OCI-LY7 (cell line): ENCODE results near the gene ZNF668. TPM values are rescaled to one million over a fixed set of nuclear protein-coding genes. Genes with fewer than 3 reads are reported as not detected.

ENCODE experiments used
- BruUV-seq: library from RNA; stranded (reverse); fragments of 400-500 nt; replicated peaks from 2 replicates; lab custom pipeline; 2021; lab: Mats Ljungman, UMichigan
- CTCF ChIA-PET: fragments of 300-600 bp; sonication (Branson Sonifier 250); formaldehyde crosslinking; loops from one replicate; lab custom pipeline; 2022; ENCODE audit warnings: antibody characterized with exemption; ENCODE audit not compliant: unreplicated experiment; lab: Charles Lee
- POLR2A ChIA-PET: fragments of 300-600 bp; sonication (Branson Sonifier 250); formaldehyde crosslinking; loops from one replicate; lab custom pipeline; 2022; ENCODE audit warnings: antibody characterized with exemption; lab: Charles Lee
- DNase-seq: peaks from one replicate; pipeline ENCODE4 v3.0.0-alpha.2; 2015; ENCODE audit warnings: low spot score
- H2AFZ ChIP-seq: fragments of 200-600 bp; sonication (generic), shearing (Covaris generic); 2 replicates; pipeline ENCODE4 v1.6.1; 2014; ENCODE audit warnings: mild to moderate bottlenecking, antibody characterized with exemption, low read length, moderate library complexity
- H3K27ac ChIP-seq: fragments of 200-600 bp; sonication (generic); 2 replicates; pipeline ENCODE4 v1.5.1; 2014; ENCODE audit warnings: mixed run types, low read depth, mild to moderate bottlenecking, moderate library complexity, low read length, inconsistent platforms; ENCODE audit not compliant: poor library complexity, severe bottlenecking
- H3K36me3 ChIP-seq: fragments of 200-600 bp; sonication (generic); 2 replicates; pipeline ENCODE4 v1.6.1; 2014; ENCODE audit warnings: mild to moderate bottlenecking, antibody characterized with exemption, low read length, moderate library complexity, mixed read lengths; ENCODE audit not compliant: insufficient read depth
- H3K4me1 ChIP-seq: fragments of 200-600 bp; sonication (generic); 2 replicates; pipeline ENCODE4 v1.5.1; 2014; ENCODE audit warnings: mild to moderate bottlenecking, low read length; ENCODE audit not compliant: insufficient read depth, poor library complexity, severe bottlenecking
- H3K4me2 ChIP-seq: fragments of 200-600 bp; sonication (generic); 2 replicates; pipeline ENCODE4 v1.6.1; 2014; ENCODE audit warnings: mild to moderate bottlenecking, low read length
- H3K4me3 ChIP-seq: fragments of 200-600 bp; sonication (generic); 2 replicates; pipeline ENCODE4 v1.5.1; 2014; ENCODE audit warnings: mild to moderate bottlenecking, low read depth, low read length; ENCODE audit not compliant: poor library complexity, severe bottlenecking
- H3K79me2 ChIP-seq: fragments of 200-600 bp; sonication (generic); 2 replicates; pipeline ENCODE4 v1.6.1; 2016; ENCODE audit warnings: low read depth, mild to moderate bottlenecking, low read length, moderate library complexity, mixed read lengths; ENCODE audit not compliant: insufficient read depth
- H3K9me2 ChIP-seq: fragments of 200-600 bp; sonication (generic); 2 replicates; pipeline ENCODE4 v1.6.1; 2016; ENCODE audit warnings: mild to moderate bottlenecking, low read length, mixed read lengths; ENCODE audit not compliant: insufficient read depth
- H3K9me3 ChIP-seq: fragments of 200-600 bp; sonication (generic); 2 replicates; pipeline ENCODE4 v1.6.1; 2014; ENCODE audit warnings: mild to moderate bottlenecking, mixed run types, low read length, mixed read lengths
- H4K20me1 ChIP-seq: fragments of 200-600 bp; sonication (generic); 2 replicates; pipeline ENCODE4 v1.6.1; 2014; ENCODE audit warnings: mild to moderate bottlenecking, antibody characterized with exemption, low read length, moderate library complexity, mixed read lengths; ENCODE audit not compliant: insufficient read depth
- EZH2phosphoT487 ChIP-seq: fragments of 200-600 bp; sonication (generic); IDR thresholded peaks from 2 replicates; pipeline ENCODE4 v1.6.1; 2018; ENCODE audit warnings: low read depth, borderline replicate concordance, mild to moderate bottlenecking, mixed run types, antibody characterized with exemption, low read length, moderate library complexity, mixed read lengths
- intact Hi-C: fragments of 100-400 bp; cut with micrococcal nuclease; formaldehyde crosslinking; loops from one replicate; pipeline ENCODE4 v1.10.0; 2022; ENCODE audit not compliant: unreplicated experiment
- total RNA-seq, 2 experiments: library from RNA; depleted of rRNA in 1 of 2; stranded (reverse); fragments of >200 nt in 1 of 2; shearing (Covaris generic) in 1 of 2; gene quantifications; 2 replicates each; pipeline ENCODE4 v1.2.3, GENCODE V29; 2014 to 2022
- TF ChIP-seq, protein P1 (sequence below): fragments of 200-600 bp; sonication (generic); conservative IDR thresholded peaks from 2 replicates; pipeline ENCODE4 v1.5.1; 2014; ENCODE audit warnings: mild to moderate bottlenecking, antibody characterized with exemption, low read length, moderate library complexity, mixed read lengths

ZNF668 gene
- total RNA-seq, 2 experiments from 2014 or later: 7.8 to 21.7 TPM

DNA sequence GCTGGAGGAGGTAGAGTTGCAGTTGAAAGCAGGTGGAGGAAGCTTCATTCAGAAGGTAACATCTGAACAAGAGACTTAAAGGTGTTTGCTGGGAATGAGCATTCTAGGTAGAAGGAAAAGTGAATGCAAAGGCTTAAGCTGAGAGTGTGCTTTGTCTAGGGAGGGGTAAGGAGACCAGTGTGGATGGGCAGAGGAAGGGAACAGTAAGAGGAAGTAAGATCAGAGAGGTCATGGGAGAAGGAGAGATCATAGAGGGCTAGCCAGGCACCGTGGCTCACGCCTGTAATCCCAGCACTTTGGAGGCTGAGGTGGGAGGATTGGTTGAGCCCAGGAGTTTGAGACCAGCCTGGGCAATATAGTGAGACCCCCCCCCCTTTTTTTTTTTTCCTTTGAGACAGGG is 37.3 kb downstream of the ZNF668 start:
- no TSS peak for BruUV-seq
- H2AFZ ChIP-seq: no peak overlapping the region
- H3K4me3 ChIP-seq: no peak overlapping the region
- H3K79me2 ChIP-seq: no peaks in the 10 kb centered on the region; the same call in 1 of the 2 replicates
- H4K20me1 ChIP-seq: no peaks in the 10 kb centered on the region
- intact Hi-C loops: no loop called here
- H3K4me2 ChIP-seq: no peak overlapping the region
- peaks cover 18% of the 10 kb centered on the region for H3K4me1 ChIP-seq
- ChIA-PET POLR2A (interaction anchor here (1.1 kb wide), 1 partner anchor 10 kb away, joined by 3 read pairs; no protein-coding TSS in a partner anchor), CTCF (no interaction called here)
- TF ChIP-seq, protein P1, sequence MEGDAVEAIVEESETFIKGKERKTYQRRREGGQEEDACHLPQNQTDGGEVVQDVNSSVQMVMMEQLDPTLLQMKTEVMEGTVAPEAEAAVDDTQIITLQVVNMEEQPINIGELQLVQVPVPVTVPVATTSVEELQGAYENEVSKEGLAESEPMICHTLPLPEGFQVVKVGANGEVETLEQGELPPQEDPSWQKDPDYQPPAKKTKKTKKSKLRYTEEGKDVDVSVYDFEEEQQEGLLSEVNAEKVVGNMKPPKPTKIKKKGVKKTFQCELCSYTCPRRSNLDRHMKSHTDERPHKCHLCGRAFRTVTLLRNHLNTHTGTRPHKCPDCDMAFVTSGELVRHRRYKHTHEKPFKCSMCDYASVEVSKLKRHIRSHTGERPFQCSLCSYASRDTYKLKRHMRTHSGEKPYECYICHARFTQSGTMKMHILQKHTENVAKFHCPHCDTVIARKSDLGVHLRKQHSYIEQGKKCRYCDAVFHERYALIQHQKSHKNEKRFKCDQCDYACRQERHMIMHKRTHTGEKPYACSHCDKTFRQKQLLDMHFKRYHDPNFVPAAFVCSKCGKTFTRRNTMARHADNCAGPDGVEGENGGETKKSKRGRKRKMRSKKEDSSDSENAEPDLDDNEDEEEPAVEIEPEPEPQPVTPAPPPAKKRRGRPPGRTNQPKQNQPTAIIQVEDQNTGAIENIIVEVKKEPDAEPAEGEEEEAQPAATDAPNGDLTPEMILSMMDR: no peak
- no peak for TF ChIP-seq EZH2phosphoT487
- no peaks in the 10 kb centered on the region for H3K9me3 ChIP-seq
- DNase-seq: no peak
- no peak overlapping the region for H3K27ac ChIP-seq
- H3K9me2 ChIP-seq: no peaks in the 10 kb centered on the region
- H3K36me3 ChIP-seq: peaks cover 4% of the 10 kb centered on the region; the same call in 1 of the 2 replicates

DNA sequence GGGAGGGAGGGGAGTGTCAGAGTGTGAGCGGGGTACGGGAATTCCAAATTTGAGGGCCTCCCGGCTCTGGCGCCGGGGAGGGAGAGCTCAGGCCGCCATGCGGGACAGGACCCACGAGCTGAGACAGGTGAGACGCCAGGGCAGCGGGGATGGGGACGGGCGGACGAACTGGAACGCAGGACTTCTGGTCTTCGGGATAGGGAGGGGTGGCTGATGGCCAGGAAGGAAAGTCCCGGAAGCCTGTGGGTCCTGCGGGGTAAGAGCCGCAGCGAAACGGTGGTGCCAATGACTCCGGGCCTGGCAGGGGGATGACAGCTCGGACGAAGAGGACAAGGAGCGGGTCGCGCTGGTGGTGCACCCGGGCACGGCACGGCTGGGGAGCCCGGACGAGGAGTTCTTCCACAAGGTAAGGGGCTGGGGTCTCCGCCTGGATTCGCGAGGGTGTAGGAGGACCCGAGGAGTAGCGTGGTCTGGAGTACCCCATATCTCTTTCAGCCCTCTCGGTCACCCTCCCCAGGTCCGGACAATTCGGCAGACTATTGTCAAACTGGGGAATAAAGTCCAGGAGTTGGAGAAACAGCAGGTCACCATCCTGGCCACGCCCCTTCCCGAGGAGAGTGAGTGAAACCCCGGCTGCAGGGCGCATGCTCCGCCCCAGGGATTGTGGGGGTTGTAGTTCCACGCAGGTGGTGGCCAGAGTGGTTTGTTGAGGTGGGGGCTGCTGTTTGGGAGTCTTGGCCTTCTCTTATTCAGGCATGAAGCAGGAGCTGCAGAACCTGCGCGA is 40.1 kb downstream of the ZNF668 start:
- Histone ChIP-seq H3K4me3 (peak overlapping the region; percentile 98), H3K9me3 (no peaks in the 10 kb centered on the region), H3K79me2 (no peaks in the 10 kb centered on the region; the same call in 1 of the 2 replicates), H3K4me2 (peak overlapping the region; percentile 100), H3K36me3 (peaks cover 4% of the 10 kb centered on the region; the same call in 1 of the 2 replicates), H3K9me2 (no peaks in the 10 kb centered on the region), H3K27ac (peak overlapping the region; percentile 59), H2AFZ (peak overlapping the region; percentile 99), H4K20me1 (no peaks in the 10 kb centered on the region), H3K4me1 (peaks cover 18% of the 10 kb centered on the region)
- ChIA-PET POLR2A (interaction anchor here (0.6 to 0.8 kb wide), 2 partner anchors 106 to 251 kb away, joined by 3 to 6 read pairs; no protein-coding TSS in a partner anchor), CTCF (interaction anchor here (0.6 kb wide), 1 partner anchor 9 kb away, joined by 3 read pairs; no protein-coding TSS in a partner anchor)
- TSS peak; percentile 83 for BruUV-seq
- peak; percentile 86 for DNase-seq
- TF ChIP-seq, protein P1: no peak
- no peak for TF ChIP-seq EZH2phosphoT487
- intact Hi-C loops: no loop called here
